ENCODE data around the gene HNRNPA2B1. TPM values are rescaled to one million over a fixed set of nuclear protein-coding genes. Genes with fewer than 3 reads are reported as not detected.
"Not testable (repeated sequence)": the region's sequence is repeated elsewhere in the genome, so short reads cannot be mapped to it uniquely, and the experiment has no call there.

The HNRNPA2B1 gene
- total RNA-seq, 3 donors from 2014 or later (not counting 1 experiment from before 2014, with no cell fraction given): 473 to 627 (median 585) TPM

DNA sequence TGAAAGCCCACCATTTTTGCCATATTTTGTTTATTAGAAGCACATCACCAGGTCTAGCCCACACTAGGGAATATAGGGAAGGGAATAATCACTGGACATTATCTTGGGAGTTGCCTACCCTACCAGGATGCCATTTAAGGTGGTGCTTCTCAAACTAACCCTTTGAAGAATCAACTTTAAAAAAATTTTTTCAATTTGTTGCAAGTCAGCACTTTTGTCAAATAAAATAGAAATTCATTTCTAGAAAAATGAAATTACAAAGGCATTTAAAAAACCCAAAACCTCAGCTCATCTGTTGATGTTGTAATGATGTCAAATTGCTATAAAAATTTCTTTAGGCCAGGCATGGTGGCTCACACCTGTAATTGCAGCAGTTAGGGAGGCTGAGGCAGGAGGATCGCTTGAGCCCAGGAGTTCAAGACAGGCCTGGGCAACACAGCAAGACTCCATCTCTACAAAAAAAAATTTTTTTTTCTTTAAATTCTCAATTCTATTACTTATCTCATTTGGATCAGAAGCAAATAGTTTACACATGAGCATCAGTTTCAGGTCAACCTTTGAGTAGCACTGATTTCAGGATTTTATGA, 51.1 kb downstream of the HNRNPA2B1 start:
- ATAC-seq (no peak), DNase-seq (no peak)
- no peak overlapping the region for H3K4me3 Mint-ChIP-seq

DNA sequence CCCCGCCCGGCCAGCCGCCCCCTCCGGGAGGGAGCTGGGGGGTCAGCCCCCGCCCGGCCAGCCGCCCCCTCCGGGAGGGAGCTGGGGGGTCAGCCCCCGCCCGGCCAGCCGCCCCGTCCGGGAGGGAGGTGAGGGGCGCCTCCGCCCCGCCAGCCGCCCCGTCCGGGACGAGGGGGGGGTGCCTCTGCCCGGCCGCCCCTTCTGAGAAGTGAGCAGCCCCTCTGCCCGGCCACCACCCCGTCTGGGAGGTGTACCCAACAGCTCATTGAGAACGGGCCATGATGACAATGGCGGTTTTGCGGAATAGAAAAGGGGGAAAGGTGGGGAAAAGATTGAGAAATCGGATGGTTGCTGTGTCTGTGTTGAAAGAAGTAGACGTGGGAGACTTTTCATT, 52.2 kb downstream of the HNRNPA2B1 start:
- H3K36me3 ChIP-seq (ENCODE audit: control insufficient read depth, insufficient read depth, low read length); H3K36me3 Mint-ChIP-seq; H3K4me3 Mint-ChIP-seq; intact Hi-C loops (cut with micrococcal nuclease); H3K27ac ChIP-seq (ENCODE audit: low read length); H3K27me3 ChIP-seq (ENCODE audit: control insufficient read depth, insufficient read depth, low read length); DNase-seq; H3K9me3 Mint-ChIP-seq; H3K4me3 ChIP-seq (ENCODE audit: low read length); H3K9me3 ChIP-seq (ENCODE audit: control insufficient read depth, insufficient read depth, low read length); H3K27ac Mint-ChIP-seq; ATAC-seq: not testable (repeated sequence)
- H3K4me1 Mint-ChIP-seq: peaks cover 14 to 17% of the 10 kb centered on the region in 2 donors
- H3K4me1 ChIP-seq (ENCODE audit: control insufficient read depth, insufficient read depth, low read length): peaks cover 13% of the 10 kb centered on the region
- 94% methylated on average over 27 of the region's 29 CpGs for WGBS (ENCODE audit: insufficient coverage)
- H3K27me3 Mint-ChIP-seq (ENCODE audit: low read depth in 2 of 2): peaks cover 18 to 28% of the 10 kb centered on the region in 2 donors

More for the DNA sequence above, 51.1 kb downstream of the HNRNPA2B1 start:
- H3K27ac Mint-ChIP-seq: no peak overlapping the region
- 100% methylated on average over 1 of the region's 1 CpG for WGBS (ENCODE audit: insufficient coverage)
- Histone ChIP-seq H3K27me3 (ENCODE audit: control insufficient read depth, insufficient read depth, low read length) (no peaks in the 10 kb centered on the region), H3K27ac (ENCODE audit: low read length) (no peak overlapping the region), H3K4me1 (ENCODE audit: control insufficient read depth, insufficient read depth, low read length) (peaks cover 24% of the 10 kb centered on the region), H3K4me3 (ENCODE audit: low read length) (no peak overlapping the region), H3K9me3 (ENCODE audit: control insufficient read depth, insufficient read depth, low read length) (no peaks in the 10 kb centered on the region), H3K36me3 (ENCODE audit: control insufficient read depth, insufficient read depth, low read length) (no peaks in the 10 kb centered on the region)
- intact Hi-C loops (cut with micrococcal nuclease): no loop called here
- H3K9me3 Mint-ChIP-seq: no peaks in the 10 kb centered on the region
- H3K27me3 Mint-ChIP-seq (ENCODE audit: low read depth in 2 of 2): peaks cover 17% of the 10 kb centered on the region in 2 donors
- TF ChIP-seq, protein P1, sequence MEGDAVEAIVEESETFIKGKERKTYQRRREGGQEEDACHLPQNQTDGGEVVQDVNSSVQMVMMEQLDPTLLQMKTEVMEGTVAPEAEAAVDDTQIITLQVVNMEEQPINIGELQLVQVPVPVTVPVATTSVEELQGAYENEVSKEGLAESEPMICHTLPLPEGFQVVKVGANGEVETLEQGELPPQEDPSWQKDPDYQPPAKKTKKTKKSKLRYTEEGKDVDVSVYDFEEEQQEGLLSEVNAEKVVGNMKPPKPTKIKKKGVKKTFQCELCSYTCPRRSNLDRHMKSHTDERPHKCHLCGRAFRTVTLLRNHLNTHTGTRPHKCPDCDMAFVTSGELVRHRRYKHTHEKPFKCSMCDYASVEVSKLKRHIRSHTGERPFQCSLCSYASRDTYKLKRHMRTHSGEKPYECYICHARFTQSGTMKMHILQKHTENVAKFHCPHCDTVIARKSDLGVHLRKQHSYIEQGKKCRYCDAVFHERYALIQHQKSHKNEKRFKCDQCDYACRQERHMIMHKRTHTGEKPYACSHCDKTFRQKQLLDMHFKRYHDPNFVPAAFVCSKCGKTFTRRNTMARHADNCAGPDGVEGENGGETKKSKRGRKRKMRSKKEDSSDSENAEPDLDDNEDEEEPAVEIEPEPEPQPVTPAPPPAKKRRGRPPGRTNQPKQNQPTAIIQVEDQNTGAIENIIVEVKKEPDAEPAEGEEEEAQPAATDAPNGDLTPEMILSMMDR (IDR thresholded peaks at IDR 0.05): no peak
- H3K4me1 Mint-ChIP-seq: peaks cover 21 to 26% of the 10 kb centered on the region in 2 donors
- no peaks in the 10 kb centered on the region for H3K36me3 Mint-ChIP-seq

DNA sequence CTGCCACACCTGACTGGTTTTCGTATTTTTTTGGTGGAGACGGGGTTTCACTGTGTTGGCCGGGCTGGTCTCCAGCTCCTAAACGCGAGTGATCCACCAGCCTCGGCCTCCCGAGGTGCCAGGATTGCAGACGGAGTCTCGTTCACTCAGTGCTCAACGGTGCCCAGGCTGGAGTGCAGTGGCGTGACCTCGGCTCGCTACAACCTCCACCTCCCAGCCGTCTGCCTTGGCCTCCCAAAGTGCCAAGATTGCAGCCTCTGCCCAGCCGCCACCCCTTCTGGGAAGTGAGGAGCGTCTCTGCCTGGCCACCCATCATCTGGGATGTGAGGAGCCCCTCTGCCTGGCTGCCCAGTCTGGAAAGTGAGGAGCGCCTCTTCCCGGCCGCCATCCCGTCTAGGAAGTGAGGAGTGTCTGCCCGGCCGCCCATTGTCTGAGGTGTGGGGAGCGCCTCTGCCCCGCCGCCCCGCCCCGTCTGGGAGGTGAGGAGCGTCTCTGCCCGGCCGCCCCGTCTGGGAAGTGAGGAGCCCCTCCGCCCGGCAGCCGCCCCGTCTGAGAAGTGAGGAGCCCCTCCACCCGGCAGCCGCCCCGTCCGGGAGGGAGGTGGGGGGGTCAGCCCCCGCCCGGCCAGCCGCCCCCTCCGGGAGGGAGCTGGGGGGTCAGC, 52.8 kb downstream of the HNRNPA2B1 start:
- ATAC-seq; H3K27ac ChIP-seq (ENCODE audit: low read length); DNase-seq; H3K4me3 Mint-ChIP-seq; H3K4me3 ChIP-seq (ENCODE audit: low read length); H3K4me1 ChIP-seq (ENCODE audit: control insufficient read depth, insufficient read depth, low read length); H3K36me3 ChIP-seq (ENCODE audit: control insufficient read depth, insufficient read depth, low read length); H3K9me3 ChIP-seq (ENCODE audit: control insufficient read depth, insufficient read depth, low read length); intact Hi-C loops (cut with micrococcal nuclease); H3K27me3 ChIP-seq (ENCODE audit: control insufficient read depth, insufficient read depth, low read length); H3K36me3 Mint-ChIP-seq; H3K27ac Mint-ChIP-seq; H3K9me3 Mint-ChIP-seq: not testable (repeated sequence)
- 97% methylated on average over 35 of the region's 43 CpGs for WGBS (ENCODE audit: insufficient coverage)
- peaks cover 21 to 30% of the 10 kb centered on the region in 2 donors for H3K27me3 Mint-ChIP-seq (ENCODE audit: low read depth in 2 of 2)
- peaks cover 10 to 12% of the 10 kb centered on the region in 2 donors for H3K4me1 Mint-ChIP-seq

DNA sequence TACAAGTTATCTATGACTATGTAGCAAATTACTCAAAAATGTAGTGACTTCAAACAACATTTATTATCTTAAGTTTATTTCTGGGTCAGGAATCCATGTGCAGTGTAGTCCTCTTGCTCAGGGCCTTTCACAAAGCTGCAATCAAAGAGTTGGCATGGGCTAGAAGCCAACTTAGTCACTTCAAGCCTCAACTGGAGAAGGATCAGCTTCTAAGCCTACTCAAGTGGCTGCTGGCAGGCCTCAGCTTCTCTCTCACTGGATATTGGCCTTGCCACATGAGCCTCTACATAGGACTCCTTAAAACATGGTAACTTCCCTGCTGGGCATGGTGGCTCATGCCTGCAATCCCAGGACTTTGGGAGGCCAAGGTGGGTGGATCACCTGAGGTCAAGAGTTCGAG, 53.5 kb downstream of the HNRNPA2B1 start:
- Mint-ChIP-seq H3K27ac (no peak overlapping the region), H3K4me3 (no peak overlapping the region), H3K36me3 (no peaks in the 10 kb centered on the region), H3K4me1 (peaks cover 10 to 12% of the 10 kb centered on the region in 2 donors), H3K9me3 (no peaks in the 10 kb centered on the region), H3K27me3 (ENCODE audit: low read depth in 2 of 2) (peaks cover 21 to 30% of the 10 kb centered on the region in 2 donors)
- ATAC-seq (no peak), DNase-seq (no peak)
- no peak overlapping the region for H3K4me3 ChIP-seq (ENCODE audit: low read length)
- 94% methylated on average over 1 of the region's 1 CpG for WGBS (ENCODE audit: insufficient coverage)
- peaks cover 9% of the 10 kb centered on the region for H3K4me1 ChIP-seq (ENCODE audit: control insufficient read depth, insufficient read depth, low read length)
- no peaks in the 10 kb centered on the region for H3K9me3 ChIP-seq (ENCODE audit: control insufficient read depth, insufficient read depth, low read length)
- H3K27me3 ChIP-seq (ENCODE audit: control insufficient read depth, insufficient read depth, low read length): no peaks in the 10 kb centered on the region
- H3K27ac ChIP-seq (ENCODE audit: low read length): no peak overlapping the region
- TF ChIP-seq, protein P1 (IDR thresholded peaks at IDR 0.05): no peak
- no peaks in the 10 kb centered on the region for H3K36me3 ChIP-seq (ENCODE audit: control insufficient read depth, insufficient read depth, low read length)
- intact Hi-C loops (cut with micrococcal nuclease): no loop called here
